Activated CD4-positive, alpha-beta T cell treated with anti-CD3 and anti-CD28 coated beads, Interleukin-2, amount 50 U/mL, for 24 hours (primary cell): ENCODE measurements around the gene PMEPA1.
A peak's percentile ranks its signal among the peaks of the same experiment; 100 is the strongest.

Source experiments
- DNase-seq, 2 donors: peaks; one replicate each; pipeline ENCODE4 v3.0.0-alpha.2; 2020; ENCODE audit warnings: low read depth in 1 of 2, low spot score in 1 of 2

PMEPA1 gene

DNA sequence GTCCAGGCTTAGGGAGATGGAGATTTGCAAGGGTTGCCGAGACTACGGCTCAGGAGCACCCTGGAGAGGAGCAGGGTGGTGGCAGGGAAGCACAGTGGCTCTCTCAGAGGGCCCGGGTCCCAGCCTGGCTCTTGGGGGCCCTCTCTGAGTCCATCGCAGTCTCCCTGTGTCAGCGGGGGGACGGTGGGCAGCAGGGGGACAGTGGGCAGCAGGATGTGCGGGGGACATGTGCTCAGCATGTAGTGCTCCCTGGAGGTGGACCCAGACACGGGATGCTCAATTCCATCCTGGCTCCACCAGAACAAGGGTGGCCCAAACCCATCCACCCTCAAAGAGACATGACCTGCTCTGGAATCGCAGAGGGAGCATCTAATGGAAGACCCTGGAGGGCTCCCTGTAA, 46.6 kb downstream of the PMEPA1 start:
- no peak for DNase-seq

DNA sequence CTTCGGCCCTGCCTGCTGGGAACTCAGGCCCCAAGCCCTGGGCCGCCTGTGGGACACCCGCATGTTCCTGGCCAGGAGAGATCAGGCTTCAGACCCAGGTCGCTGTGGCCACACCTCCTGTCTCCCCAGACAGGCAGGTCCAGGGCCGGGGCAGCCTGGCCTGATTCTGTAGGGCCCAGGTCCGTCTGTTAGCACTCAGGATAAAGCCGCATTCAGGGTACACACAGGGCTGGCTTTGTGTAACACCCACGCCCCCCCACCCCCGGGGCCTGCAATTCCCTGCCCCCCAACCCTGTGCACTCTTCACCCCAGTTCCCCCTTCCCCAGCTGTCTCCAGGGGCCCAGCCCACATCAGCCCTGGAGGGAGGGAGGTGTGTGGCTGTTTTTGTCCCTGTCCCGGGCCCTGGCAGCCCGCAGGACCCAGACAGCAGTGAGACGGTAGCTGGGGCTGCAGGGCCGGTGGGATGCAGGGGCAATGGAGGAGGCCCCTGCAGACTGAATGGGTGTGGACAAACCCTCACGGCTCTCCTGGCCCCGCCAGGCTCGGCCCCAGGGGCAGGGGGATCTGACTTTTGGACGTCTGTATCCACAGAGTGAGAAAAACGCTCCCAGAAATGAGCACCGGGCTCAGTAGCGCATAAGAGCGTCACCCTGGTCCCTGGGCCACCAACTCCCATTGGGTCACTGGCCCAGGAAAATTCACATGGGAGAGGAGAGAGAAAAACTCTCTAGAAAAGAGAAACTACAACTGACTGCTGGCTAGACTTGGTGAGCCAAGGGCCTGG, 47.2 kb downstream of the PMEPA1 start:
- no peak for DNase-seq

DNA sequence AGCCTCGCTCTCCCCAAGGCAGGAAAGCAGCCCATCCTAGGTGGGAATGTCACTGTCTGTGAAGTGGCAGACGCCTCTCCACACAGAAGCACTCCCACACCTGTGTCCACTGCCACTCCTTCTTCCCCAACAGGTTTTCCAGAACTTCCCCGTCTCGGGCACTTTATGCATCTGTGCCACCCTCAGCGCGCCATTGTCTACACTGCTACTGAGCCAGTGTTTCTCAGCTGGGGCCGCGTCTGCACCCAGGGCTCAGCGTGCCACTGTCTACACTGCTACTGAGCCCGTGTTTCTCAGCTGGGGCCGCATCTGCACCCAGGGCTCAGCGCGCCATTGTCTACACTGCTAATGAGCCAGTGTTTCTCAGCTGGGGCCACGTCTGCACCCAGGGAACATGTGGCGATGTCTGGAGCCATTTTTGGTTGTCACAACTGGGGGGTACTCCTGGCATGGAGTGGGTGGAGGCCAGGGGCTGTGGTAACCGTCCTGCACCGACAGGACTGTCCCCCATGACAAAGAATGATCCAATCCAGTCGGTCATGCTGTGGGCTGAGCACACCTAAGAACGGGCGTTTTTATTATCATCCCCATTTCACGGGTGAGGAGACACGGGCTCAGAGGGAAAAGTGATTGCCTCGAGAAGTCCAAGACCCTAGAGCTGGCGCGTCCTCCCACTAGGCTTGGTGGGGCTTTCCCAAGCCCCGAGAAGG, 47.9 kb downstream of the PMEPA1 start:
- no peak for DNase-seq

DNA sequence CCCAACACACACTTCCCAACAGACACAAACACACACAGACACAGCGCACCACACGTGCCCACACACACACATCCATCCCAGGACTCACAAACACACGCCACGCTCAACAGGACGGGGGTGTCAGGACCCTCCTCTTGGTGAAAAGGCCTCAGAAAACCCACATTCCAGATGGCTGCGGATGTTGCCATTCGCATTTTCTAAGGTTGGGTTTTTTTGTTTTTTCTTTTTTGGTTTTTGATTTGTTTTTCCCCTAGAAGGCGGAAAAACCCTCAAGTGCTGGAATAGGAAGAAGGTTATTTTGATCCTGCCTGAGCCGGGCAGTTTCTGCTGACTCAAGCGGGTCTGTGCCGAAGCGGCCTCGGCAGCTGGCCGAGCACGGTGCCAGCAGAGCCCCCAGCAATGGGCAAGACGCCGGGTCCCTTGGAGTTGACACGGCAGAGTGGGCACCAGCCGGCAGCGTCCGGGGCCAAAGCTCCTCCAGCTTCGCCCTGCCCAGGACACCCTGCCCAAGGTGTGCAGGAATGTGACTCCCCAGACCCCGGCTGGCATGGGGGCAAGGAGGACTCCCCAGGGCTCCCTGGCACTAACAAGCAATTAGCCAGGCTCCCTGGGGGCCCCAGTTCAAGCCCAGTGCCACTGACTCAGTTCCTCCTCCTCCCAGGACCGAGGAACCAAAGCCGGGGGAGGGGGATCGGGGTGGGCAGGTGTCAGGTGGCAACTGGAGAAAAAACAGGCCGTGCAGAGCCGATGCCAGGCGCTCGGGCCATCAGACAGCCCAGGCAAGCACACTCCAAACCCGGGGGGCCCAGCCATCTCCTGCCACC, 48.7 kb downstream of the PMEPA1 start:
- no peak for DNase-seq

DNA sequence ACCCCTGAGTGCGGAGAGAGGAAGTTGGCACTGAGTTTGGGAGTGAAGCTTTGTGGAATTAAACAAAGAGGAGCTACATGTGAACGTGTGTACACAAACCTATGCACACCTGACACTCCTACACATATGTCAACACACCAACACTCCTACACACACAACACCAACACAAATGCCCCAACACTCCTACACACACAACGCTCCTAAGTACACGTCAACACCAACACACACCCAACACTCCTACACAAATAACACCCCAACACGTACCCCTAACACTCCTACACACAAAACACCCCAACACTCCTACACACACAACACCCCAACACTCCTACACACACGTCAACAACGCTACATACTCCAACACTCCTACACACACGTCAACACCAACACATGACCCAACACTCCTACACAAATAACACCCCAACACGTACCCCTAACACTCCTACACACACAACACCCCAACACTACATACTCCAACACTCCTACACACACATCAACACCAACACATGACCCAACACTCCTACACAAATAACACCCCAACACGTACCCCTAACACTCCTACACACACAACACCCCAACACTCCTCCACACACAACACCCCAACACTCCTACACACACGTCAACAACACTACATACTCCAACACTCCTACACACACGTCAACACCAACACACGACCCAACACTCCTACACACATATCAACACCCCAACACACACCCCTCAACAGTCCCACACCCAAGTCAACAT, 49.5 kb downstream of the PMEPA1 start:
- no peak for DNase-seq

DNA sequence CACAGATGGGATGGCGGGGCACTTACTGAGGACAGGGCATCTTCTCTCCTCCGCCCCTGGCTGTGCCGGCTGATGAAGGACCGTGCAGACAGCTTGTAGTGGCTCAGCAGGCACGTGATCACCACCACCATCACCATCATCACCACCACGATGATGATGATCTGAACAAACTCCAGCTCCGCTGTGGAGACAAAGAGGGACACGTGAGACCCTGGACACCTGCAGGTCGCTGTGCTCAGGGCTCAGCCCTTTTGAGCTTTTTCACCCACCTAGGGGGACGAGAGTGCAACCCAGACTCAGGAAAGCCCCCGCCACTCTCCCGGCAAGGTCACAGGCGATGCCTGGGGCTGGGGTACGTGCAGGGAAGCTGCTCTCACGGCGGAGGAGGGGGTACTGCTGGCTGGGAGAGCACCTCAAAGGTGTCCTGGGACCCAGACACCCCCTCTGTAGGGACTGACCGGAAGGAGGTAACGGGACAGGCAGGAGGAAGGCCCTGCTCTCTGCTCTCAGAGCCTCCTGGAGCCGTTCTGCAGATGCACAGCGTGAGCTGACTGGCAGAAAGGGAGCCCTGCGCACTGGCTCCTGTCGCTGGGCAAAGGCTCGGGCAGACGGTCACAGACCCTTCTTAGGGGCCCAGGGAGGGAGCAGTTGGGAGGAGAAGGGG, 50.2 kb downstream of the PMEPA1 start:
- DNase-seq, result no peak

DNA sequence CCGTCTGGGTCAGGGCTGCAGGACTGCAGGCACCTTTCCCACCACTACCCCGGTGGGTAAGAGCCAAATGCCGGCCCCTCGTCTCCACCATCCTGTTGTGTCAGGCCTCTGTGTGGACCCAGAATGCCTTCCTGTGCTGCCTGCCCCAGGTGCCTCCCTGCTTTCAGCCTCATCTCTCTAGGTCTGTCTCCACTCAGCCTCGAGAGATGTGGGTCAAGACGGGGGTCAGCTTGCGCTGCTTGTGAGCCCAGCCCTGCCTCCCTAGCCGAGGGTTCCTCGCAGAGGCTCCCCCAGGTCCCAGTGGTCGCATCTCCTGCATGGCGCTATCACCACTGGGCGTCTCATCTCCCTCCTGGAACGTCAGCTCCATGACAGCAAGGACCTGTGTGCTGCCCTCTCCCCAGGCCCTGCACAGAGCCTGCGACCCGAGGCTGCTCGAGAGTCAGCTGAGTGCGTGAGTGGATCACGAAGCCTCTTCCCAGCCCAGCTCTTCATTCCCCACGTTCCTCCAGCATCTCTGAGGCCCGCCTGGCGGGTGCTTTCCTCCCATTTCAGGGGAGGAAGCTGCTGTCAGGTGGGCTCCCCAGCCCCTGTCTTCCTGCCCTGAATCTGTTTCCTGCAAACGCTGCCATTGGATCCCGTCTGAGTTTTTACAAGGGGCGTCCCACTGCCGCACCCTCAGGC, 50.8 kb downstream of the PMEPA1 start:
- no peak for DNase-seq

DNA sequence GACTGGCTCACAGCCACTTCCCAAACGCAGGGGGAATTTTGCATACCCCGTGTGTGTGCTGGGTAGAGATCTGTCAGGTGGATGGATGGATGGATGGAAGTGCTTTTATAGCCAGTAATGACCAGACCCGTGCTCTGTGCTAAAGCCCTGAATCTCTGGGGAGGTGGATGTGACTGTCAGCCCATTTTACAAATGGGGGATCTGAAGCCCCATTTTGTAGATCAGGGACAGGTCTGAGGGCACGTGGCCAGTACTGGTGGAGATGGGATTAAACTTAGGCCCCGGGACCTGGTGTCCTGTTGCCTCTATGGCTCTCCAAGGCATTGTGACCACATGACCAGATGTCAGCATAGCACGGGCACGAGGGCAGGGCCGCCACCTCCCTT, 51.4 kb downstream of the PMEPA1 start:
- no peak for DNase-seq

DNA sequence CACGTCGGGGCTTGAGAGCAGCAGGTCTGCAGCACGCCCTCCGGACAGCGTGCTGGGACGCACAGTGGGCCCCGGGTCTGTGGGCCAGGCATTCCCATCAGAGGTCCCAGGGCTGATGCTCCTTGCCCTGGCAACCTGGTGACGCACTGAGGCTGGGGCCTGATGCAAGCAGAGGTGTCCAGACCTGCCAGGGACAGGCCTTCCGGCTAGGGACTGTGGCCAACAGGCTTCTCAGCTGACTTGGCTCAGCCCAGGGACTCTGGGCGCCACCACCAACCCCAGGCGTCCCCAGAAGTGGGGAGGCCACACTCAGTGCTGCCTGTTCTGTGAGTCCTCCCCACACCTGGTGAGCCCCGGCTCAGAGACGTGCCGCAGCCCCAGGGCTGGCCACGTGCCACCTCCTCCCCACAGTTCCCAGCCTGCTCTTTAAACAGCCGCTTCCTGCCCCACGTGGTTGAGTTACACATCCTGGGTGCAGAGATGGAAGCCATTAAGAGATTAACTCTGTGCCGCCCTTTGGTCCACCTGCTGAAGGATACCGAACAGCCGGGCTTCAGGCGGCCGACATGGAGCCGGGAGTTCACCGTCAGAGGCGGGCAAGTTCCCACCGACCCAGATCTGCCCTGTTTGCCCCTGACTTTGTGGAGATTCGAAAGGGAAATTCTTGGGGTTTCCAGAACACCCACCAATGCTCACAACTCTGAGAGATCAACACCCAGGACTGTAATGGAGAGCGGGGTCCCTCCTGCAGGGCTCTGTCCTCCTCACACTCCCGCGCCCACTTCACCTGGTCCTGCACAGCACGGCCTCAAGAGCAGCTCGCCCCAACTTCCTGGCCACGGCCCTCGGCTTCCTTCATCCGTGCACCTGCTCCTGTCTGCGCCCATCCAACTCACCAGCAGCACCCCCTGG, 52.0 kb downstream of the PMEPA1 start:
- peak in 1 of 2 donors; percentile 7 for DNase-seq

DNA sequence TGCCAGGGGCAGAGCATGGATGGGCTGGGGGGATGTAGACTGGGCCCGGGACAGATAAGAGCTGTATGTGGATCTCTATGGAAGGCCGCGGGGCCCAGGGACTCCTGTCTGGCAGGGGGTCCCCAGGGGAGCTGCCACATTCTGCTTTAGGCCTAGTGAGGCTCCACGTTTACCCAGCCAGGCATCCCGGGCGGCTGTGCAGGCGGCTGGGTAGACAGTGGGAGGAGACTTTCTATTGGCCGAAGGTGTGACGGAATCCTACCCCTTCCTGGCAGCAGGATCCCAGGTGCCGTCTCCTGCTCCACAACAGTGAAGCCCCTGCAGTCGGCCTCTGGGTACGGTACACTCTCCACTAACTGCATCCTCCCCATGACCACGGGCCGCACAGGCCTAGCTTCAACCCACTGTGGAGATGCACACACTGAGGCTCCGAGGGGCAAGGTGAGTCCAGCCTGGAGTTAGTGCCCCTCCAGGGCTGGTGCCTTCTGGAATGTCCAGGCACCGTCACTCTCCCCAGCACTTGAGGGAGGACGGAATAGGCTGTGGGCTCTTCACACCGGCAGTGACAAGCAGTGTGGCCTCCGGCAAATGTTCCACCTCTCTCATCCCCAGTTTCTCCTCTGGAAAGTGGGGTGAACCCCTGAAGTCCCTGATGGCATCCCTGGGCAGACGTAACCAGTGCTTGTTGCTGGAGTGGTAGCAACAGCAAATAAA, 52.8 kb downstream of the PMEPA1 start:
- no peak for DNase-seq

DNA sequence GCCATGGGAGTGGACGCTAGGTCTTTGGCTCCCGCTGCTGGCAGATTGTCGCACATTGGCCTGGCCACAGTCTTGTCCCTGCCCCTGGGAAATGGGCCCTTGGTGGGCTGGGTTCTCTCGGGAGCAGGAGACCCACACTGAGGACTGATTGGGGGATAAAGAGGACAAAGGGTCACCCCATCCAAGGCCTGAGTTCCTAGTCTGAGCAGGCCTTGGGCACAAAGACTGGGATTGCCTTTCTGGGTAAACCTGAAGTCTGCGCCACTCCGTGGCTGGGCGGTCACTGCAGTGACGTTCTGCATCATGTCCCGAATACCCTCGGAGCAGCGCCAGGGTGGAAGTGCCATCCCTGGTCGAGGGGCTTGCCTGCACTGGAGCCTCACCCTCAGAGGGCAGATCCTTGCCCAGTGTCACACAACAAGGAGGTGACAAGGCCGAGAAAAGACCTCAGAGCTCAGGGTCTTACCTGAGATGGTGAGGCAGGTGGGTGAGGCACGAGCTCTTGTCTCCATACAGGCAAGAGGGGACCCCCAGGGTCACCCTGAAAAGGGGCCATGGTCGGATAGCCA, 53.5 kb downstream of the PMEPA1 start:
- no peak for DNase-seq

DNA sequence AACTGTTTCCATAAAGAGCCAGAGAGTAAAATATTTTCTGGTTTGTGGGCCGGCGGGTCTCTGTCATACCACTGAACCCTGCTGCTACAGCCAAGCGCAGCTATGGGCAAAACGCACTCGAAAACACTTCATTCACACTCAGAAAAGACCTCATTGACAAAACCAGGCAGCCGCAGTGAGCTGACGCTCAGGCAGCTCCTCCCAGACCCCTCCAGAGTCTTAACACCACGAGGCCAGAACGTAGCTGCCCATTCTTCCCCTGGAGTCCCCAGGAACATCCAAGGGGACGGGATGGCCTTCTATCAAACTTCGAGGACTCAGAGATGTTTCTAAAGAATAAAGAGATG, 54.0 kb downstream of the PMEPA1 start:
- no peak for DNase-seq

DNA sequence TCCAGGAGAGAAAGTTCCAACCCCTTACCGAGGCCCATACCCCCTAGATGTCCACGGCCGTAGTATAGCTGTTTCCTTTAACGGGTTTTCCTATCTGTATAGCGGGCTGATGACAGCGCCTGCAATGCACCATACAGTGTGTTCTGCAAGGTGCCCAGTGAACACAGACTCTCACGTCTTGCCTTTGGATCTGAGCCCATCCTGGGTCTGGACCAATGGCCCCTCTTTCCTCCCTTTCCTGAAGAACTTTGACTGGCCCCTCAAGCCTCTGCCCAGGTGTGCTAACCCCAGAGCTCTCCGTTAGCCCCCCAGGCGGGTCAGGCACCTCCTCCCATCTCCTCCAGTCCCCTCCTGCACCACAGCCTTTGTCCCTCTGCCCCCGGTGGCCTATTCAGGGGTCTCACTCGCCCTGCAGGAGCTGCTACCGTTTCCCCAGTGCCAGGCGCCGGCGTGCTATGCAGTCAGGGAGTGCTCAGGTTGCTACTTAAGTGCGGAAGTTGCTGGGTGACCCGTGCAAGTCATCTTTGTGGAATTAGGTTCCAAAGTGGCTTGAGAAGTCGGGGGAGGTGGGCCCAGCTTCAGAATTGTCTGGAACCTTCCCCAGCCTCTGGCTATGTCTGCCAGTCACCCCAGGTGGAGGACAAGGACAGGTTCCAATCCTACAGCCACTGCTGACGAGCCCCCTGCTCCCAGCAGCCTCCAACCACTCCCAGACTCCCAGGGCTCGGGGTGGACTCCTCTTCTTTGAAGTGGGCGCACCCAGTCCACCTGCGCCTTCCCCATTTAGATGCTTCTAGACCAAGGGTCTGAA, 54.6 kb downstream of the PMEPA1 start:
- DNase-seq, result no peak

DNA sequence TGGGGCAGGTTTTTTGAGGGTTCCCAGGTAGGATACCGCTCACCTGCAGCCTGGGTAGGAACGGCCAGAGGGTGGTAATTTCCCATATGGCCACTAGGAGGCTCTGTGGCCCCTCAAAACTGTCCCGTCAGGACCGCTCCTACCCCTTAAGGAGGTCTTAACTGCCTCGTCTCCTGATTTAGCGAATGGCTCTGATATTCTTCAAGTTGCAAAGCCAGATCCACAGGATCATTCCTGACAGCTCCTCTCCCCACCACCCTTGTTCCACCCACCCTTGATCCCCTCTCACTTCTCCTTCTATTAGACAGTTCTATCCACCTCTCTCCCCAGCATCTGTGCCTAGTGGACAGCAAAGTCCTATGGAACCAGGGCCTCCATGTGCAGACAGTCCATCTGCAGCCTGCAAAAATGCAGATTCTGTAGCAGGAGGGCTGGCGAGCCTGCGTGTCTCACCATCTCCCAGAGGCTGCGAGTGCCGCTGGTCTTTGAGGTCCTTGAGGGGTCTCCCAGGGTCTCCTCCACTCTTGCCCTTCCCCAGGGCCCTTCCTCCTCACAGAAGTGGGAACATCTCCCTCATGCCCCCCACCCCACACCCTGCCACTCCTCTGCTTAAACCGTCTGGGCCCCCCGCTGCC, 55.3 kb downstream of the PMEPA1 start:
- DNase-seq, result peak; percentile 29 to 49

DNA sequence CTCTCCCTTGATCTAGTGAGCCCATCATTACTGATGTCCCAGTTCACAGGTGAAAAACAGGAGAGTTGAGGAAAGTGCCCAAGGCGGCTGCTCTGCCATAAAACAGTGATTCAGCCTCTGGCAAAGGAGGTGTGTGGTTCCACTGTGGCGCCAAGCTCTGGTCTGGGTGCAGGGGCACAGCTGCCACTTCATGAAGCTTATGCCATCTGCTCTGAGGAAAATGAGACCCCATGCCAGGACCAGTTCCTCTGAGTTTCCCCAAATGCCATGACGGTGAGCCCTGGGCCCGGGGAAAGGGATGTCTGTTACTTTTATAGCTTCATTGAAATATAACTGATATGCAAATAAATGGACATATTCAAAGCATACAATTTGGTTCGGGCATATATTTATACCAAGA, 55.9 kb downstream of the PMEPA1 start:
- DNase-seq, result no peak

DNA sequence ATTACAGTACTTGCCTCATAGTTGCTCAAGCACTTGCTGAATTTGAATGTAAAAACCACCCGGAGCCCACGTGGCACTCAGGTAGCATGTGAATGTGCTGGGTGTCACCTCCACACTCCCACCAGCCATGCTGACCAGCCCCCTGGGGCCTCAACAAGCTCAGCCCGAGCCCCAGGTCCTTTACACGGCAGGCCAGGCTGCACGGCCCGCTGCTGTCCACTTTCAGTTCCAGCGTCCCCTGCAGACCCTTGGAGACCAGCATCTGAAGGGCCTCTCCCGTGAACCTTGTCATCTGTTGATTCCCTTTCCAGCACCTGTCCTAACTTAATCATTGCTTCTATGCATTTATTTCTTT, 56.3 kb downstream of the PMEPA1 start:
- DNase-seq, result no peak
